HEK293 (cell line): ENCODE results near the gene HSD11B1.

ENCODE experiments used
- CTCF ChIA-PET: fragments of 350-600 bp; formaldehyde crosslinking; extraction: SDS; loops from one replicate; lab custom pipeline; 2021; ENCODE audit warnings: antibody characterized with exemption; lab: Yijun Ruan, JAX
- POLR2A ChIA-PET: fragments of 300-600 bp; formaldehyde crosslinking; extraction: SDS; loops from one replicate; lab custom pipeline; 2020; ENCODE audit warnings: antibody characterized with exemption, inconsistent platforms; lab: Yijun Ruan, JAX
- H3K27ac ChIP-seq: fragments of 200-500 bp; sonication (Bioruptor generic); 2 replicates; pipeline ENCODE4 v1.5.1; 2014; ENCODE audit warnings: low read depth, low read length, control low read depth, inconsistent platforms; ENCODE audit errors: extremely low read depth
- H3K36me3 ChIP-seq, 2 experiments: fragments of 200-500 bp in 1 of 2; sonication (Bioruptor generic) in 1 of 2; 1 replicate in 1 of 2; 2 replicates in 1 of 2; pipeline ENCODE4 v1.5.1; 2014 to 2017; ENCODE audit warnings: inconsistent platforms in 2 of 2, low read length in 2 of 2; ENCODE audit not compliant: control insufficient read depth in 2 of 2, insufficient read depth in 1 of 2
- H3K4me1 ChIP-seq: fragments of 200-500 bp; sonication (Bioruptor generic); 2 replicates; pipeline ENCODE4 v1.5.1; 2014; ENCODE audit warnings: mild to moderate bottlenecking, low read length, inconsistent platforms; ENCODE audit not compliant: control insufficient read depth, insufficient read depth
- H3K4me3 ChIP-seq: 2 replicates; pipeline ENCODE4 v1.5.1; 2011; ENCODE audit warnings: low read depth, mild to moderate bottlenecking, control low read depth, low read length, moderate library complexity
- H3K9me3 ChIP-seq: fragments of 200-500 bp; sonication (Bioruptor generic); 2 replicates; pipeline ENCODE4 v1.5.1; 2014; ENCODE audit warnings: low read depth, low read length, inconsistent platforms; ENCODE audit not compliant: control insufficient read depth, insufficient read depth
- BCL11A ChIP-seq: fragments of 450-650 bp; formaldehyde crosslinking; IDR thresholded peaks from 2 replicates; pipeline ENCODE4 v1.5.1; 2016; ENCODE audit warnings: low read depth, missing biosample characterization, missing genetic modification characterization
- CTCF ChIP-seq: fragments of 450-650 bp; formaldehyde crosslinking; IDR thresholded peaks from 2 replicates; pipeline ENCODE4 v1.5.1; 2016; ENCODE audit warnings: missing biosample characterization, missing genetic modification characterization
- KLF10 ChIP-seq: fragments of 450-650 bp; IDR thresholded peaks from 2 replicates; pipeline ENCODE4 v1.5.1; 2018; ENCODE audit warnings: missing biosample characterization, mild to moderate bottlenecking, missing genetic modification characterization
- PRDM2 ChIP-seq: fragments of 450-650 bp; formaldehyde crosslinking; IDR thresholded peaks from 2 replicates; pipeline ENCODE4 v1.5.1; 2016; ENCODE audit warnings: missing biosample characterization, missing genetic modification characterization, borderline replicate concordance
- TRIM28 ChIP-seq: IDR thresholded peaks from 2 replicates; pipeline ENCODE4 v1.6.1; 2011; ENCODE audit warnings: low read length, control low read depth, borderline replicate concordance
- YY2 ChIP-seq: fragments of 450-650 bp; formaldehyde crosslinking; IDR thresholded peaks from 2 replicates; pipeline ENCODE4 v1.5.1; 2016; ENCODE audit warnings: missing biosample characterization, missing genetic modification characterization
- ZBTB20 ChIP-seq: fragments of 450-650 bp; formaldehyde crosslinking; IDR thresholded peaks from 2 replicates; pipeline ENCODE4 v1.5.1; 2016; ENCODE audit warnings: missing biosample characterization, missing genetic modification characterization
- ZEB2 ChIP-seq: fragments of 450-650 bp; formaldehyde crosslinking; IDR thresholded peaks from 2 replicates; pipeline ENCODE4 v1.5.1; 2016; ENCODE audit warnings: missing biosample characterization, missing genetic modification characterization
- ZFHX2 ChIP-seq: fragments of 450-650 bp; formaldehyde crosslinking; conservative IDR thresholded peaks from 2 replicates; pipeline ENCODE4 v1.5.1; 2016; ENCODE audit warnings: missing biosample characterization, missing genetic modification characterization
- ZNF211 ChIP-seq: fragments of 450-650 bp; formaldehyde crosslinking; IDR thresholded peaks from 2 replicates; pipeline ENCODE4 v1.5.1; 2016; ENCODE audit warnings: low read depth, missing biosample characterization, missing genetic modification characterization
- ZNF239 ChIP-seq: fragments of 450-650 bp; formaldehyde crosslinking; IDR thresholded peaks from 2 replicates; pipeline ENCODE4 v1.5.1; 2016; ENCODE audit warnings: missing biosample characterization, missing genetic modification characterization
- ZNF311 ChIP-seq: fragments of 450-650 bp; formaldehyde crosslinking; IDR thresholded peaks from 2 replicates; pipeline ENCODE4 v1.5.1; 2017; ENCODE audit warnings: missing biosample characterization, missing genetic modification characterization, borderline replicate concordance
- ZNF350 ChIP-seq: fragments of 450-650 bp; formaldehyde crosslinking; IDR thresholded peaks from 2 replicates; pipeline ENCODE4 v1.5.0; 2017; ENCODE audit warnings: missing biosample characterization, mild to moderate bottlenecking, missing genetic modification characterization
- ZNF404 ChIP-seq: fragments of 450-650 bp; formaldehyde crosslinking; IDR thresholded peaks from 2 replicates; pipeline ENCODE4 v1.5.1; 2017; ENCODE audit warnings: missing biosample characterization, missing genetic modification characterization
- ZNF433 ChIP-seq: fragments of 450-650 bp; formaldehyde crosslinking; IDR thresholded peaks from 2 replicates; pipeline ENCODE4 v1.5.1; 2016; ENCODE audit warnings: missing biosample characterization, missing genetic modification characterization, low read depth
- ZNF501 ChIP-seq: fragments of 450-650 bp; formaldehyde crosslinking; IDR thresholded peaks from 2 replicates; pipeline ENCODE4 v1.5.1; 2016; ENCODE audit warnings: missing biosample characterization, missing genetic modification characterization
- ZNF548 ChIP-seq: fragments of 450-650 bp; formaldehyde crosslinking; IDR thresholded peaks from 2 replicates; pipeline ENCODE4 v1.5.1; 2016; ENCODE audit warnings: missing biosample characterization, missing genetic modification characterization
- ZNF560 ChIP-seq: fragments of 450-650 bp; formaldehyde crosslinking; IDR thresholded peaks from 2 replicates; pipeline ENCODE4 v1.5.1; 2017; ENCODE audit warnings: missing biosample characterization, missing genetic modification characterization, borderline replicate concordance
- ZNF837 ChIP-seq: fragments of 450-650 bp; formaldehyde crosslinking; IDR thresholded peaks from 2 replicates; pipeline ENCODE4 v1.5.1; 2016; ENCODE audit warnings: missing biosample characterization, missing genetic modification characterization
- TF ChIP-seq, protein P1 (sequence below): fragments of 450-650 bp; formaldehyde crosslinking; IDR thresholded peaks from 2 replicates; pipeline ENCODE4 v1.5.1; 2016; ENCODE audit warnings: missing biosample characterization, missing genetic modification characterization
- TF ChIP-seq, protein P2 (sequence below): fragments of 450-650 bp; formaldehyde crosslinking; optimal IDR thresholded peaks from 2 replicates; pipeline ENCODE3; 2016; ENCODE audit warnings: missing biosample characterization, mild to moderate bottlenecking, missing genetic modification characterization
- TF ChIP-seq, protein P3 (sequence below): fragments of 450-650 bp; formaldehyde crosslinking; IDR thresholded peaks from 2 replicates; pipeline ENCODE4 v1.5.1; 2016; ENCODE audit warnings: missing biosample characterization, missing genetic modification characterization

Gene HSD11B1

DNA sequence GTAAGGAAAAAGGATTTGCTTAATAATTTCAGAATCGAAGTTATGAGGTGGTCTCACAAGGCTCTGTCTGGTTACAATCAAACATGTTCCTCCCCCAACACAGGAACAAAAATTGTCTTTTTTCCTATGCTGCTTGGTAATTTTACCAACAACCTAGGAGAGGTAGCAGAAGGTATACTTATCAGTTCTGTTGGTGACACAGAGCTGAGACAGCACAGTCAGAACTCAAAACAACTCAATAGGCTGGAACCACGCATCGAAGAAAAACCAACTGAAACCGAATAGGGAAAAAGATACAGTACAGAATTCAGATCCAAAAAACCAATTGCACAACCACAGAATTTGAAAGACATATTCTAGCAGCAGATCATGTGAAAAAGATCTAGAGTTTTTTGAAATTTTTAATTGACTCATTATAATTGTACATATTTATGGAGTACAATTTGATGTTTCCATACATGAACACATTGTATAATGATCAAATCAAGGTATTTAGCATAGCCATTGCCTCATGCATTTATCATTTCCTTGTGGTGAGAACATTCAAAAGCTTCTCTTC, 25.6 kb upstream of the HSD11B1 start (continued):
- TF ChIP-seq ZNF837: no peak
- TF ChIP-seq KLF10: no peak
- TF ChIP-seq ZNF311 (tag by site-specific recombination): no peak
- TF ChIP-seq, protein P1, sequence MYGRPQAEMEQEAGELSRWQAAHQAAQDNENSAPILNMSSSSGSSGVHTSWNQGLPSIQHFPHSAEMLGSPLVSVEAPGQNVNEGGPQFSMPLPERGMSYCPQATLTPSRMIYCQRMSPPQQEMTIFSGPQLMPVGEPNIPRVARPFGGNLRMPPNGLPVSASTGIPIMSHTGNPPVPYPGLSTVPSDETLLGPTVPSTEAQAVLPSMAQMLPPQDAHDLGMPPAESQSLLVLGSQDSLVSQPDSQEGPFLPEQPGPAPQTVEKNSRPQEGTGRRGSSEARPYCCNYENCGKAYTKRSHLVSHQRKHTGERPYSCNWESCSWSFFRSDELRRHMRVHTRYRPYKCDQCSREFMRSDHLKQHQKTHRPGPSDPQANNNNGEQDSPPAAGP (tag by site-specific recombination): no peak
- TF ChIP-seq ZNF560 (tag by site-specific recombination): no peak

- POLR2A ChIA-PET: no interaction called here
- TF ChIP-seq ZNF239 (tag by site-specific recombination) (no peak), ZFHX2 (tag by site-specific recombination) (no peak), ZEB2 (tag by site-specific recombination) (no peak), ZNF404 (tag by site-specific recombination) (no peak), CTCF (tag by site-specific recombination) (no peak), PRDM2 (tag by site-specific recombination) (no peak)
- TF ChIP-seq, protein P2, sequence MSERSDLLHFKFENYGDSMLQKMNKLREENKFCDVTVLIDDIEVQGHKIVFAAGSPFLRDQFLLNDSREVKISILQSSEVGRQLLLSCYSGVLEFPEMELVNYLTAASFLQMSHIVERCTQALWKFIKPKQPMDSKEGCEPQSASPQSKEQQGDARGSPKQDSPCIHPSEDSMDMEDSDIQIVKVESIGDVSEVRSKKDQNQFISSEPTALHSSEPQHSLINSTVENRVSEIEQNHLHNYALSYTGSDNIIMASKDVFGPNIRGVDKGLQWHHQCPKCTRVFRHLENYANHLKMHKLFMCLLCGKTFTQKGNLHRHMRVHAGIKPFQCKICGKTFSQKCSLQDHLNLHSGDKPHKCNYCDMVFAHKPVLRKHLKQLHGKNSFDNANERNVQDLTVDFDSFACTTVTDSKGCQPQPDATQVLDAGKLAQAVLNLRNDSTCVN: no peak
- Histone ChIP-seq H3K9me3 (no peaks in the 10 kb centered on the region), H3K27ac (no peak overlapping the region), H3K4me1 (no peaks in the 10 kb centered on the region), H3K36me3 (no peaks in the 10 kb centered on the region), H3K4me3 (no peak overlapping the region)
- CTCF ChIA-PET: interaction anchor here (0.9 to 1.1 kb wide), 2 partner anchors 13 to 57 kb away, joined by 3 to 5 read pairs; no protein-coding TSS in a partner anchor
These were observed 18.8 kb upstream of the HSD11B1 start for GRCh38 chr1:209685821-209686220.

DNA sequence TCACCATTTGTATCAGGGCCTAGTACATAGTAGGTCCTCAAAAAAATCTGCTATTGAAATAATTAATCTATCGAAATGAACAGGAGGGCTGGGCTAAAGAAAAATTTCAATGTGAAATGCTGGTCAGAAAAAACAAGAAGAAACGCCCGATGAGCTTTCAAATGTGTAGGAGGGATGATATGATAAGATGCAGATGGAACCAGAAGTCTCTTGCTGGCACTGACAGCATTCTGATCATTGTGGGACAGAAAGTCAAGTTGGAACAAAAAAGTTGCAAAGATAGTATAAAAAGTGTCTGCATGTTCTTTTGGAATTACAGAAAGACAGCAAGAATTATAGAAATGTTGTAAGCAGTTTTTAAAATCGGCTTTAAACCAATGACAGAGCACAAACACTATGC, 18.3 kb upstream of the HSD11B1 start:
- ChIA-PET CTCF (interaction anchor here (0.9 to 1.1 kb wide), 2 partner anchors 13 to 57 kb away, joined by 3 to 5 read pairs; no protein-coding TSS in a partner anchor), POLR2A (no interaction called here)
- H3K4me3 ChIP-seq: no peak overlapping the region
- no peaks in the 10 kb centered on the region for H3K36me3 ChIP-seq
- H3K4me1 ChIP-seq: no peaks in the 10 kb centered on the region
- no peaks in the 10 kb centered on the region for H3K9me3 ChIP-seq
- H3K27ac ChIP-seq: no peak overlapping the region
- TF ChIP-seq, protein P3, sequence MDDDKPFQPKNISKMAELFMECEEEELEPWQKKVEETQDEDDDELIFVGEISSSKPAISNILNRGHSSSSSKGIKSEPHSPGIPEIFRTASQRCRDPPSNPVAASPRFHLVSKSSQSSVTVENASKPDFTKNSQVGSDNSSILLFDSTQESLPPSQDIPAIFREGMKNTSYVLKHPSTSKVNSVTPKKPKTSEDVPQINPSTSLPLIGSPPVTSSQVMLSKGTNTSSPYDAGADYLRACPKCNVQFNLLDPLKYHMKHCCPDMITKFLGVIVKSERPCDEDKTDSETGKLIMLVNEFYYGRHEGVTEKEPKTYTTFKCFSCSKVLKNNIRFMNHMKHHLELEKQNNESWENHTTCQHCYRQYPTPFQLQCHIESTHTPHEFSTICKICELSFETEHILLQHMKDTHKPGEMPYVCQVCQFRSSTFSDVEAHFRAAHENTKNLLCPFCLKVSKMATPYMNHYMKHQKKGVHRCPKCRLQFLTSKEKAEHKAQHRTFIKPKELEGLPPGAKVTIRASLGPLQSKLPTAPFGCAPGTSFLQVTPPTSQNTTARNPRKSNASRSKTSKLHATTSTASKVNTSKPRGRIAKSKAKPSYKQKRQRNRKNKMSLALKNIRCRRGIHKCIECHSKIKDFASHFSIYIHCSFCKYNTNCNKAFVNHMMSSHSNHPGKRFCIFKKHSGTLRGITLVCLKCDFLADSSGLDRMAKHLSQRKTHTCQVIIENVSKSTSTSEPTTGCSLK (tag by site-specific recombination): no peak
- TF ChIP-seq ZBTB20 (tag by site-specific recombination) (no peak), ZNF501 (tag by site-specific recombination) (no peak), ZNF433 (tag by site-specific recombination) (no peak), ZNF211 (tag by site-specific recombination) (no peak), ZNF548 (no peak), TRIM28 (no peak), BCL11A (tag by site-specific recombination) (no peak), ZNF350 (tag by site-specific recombination) (no peak), YY2 (tag by site-specific recombination) (no peak)
